HCT116 (cell line): ENCODE results near the gene LSM7. TPM values are rescaled to one million over a fixed set of nuclear protein-coding genes. Genes with fewer than 3 reads are reported as not detected.

Source experiments
- ATAC-seq: fragments of 200-7000 bp; cut with Tn5 transposase; 2 replicates; pipeline ENCODE4 v1.9.1; 2020; ENCODE audit warnings: mild to moderate bottlenecking, moderate library complexity
- BruUV-seq: library from RNA; stranded (reverse); fragments of 400-500 nt; replicated peaks from 2 replicates; lab custom pipeline; 2021; lab: Mats Ljungman, UMichigan
- CTCF ChIA-PET: fragments of 300-600 bp; sonication (Branson Sonifier 250); formaldehyde crosslinking; loops from one replicate; lab custom pipeline; 2021; ENCODE audit warnings: antibody characterized with exemption; lab: Charles Lee
- POLR2A ChIA-PET: fragments of 300-600, 350-600 bp; sonication (Branson Sonifier 250); formaldehyde crosslinking; loops from one replicate; lab custom pipeline; 2021; ENCODE audit warnings: antibody characterized with exemption; lab: Charles Lee
- RAD21 ChIA-PET, 2 experiments: fragments of 300-600 bp; sonication (Branson Sonifier 250); formaldehyde crosslinking; loops; one replicate each; lab custom pipeline; 2023; ENCODE audit warnings: low total read pairs in 2 of 2; ENCODE audit not compliant: uncharacterized antibody in 2 of 2, unreplicated experiment in 2 of 2, low non-redundant PET in 1 of 2; lab: Charles Lee
- DNase-seq: peaks from one replicate; pipeline ENCODE4 v3.0.0-alpha.2; 2010; ENCODE audit warnings: low read depth, low spot score
- H2AFZ ChIP-seq: fragments of 200-600 bp; shearing (Covaris generic), sonication (generic); 2 replicates; pipeline ENCODE4 v1.6.1; 2017; ENCODE audit warnings: low read depth, mixed run types, mixed read lengths, antibody characterized with exemption, low read length; ENCODE audit not compliant: poor library complexity, severe bottlenecking
- H3K27ac ChIP-seq: 2 replicates; pipeline ENCODE4 v1.5.1; 2012; ENCODE audit warnings: low read depth, low read length
- H3K27me3 ChIP-seq: fragments of 200-600 bp; sonication (generic); 2 replicates; pipeline ENCODE4 v1.6.1; 2016; ENCODE audit warnings: mixed run types, low read length, mixed read lengths; ENCODE audit not compliant: insufficient read depth
- H3K36me3 ChIP-seq, 2 experiments: fragments of 200-500 bp in 1 of 2; fragments of 200-600 bp in 1 of 2; sonication (Bioruptor generic) in 1 of 2; sonication (generic) in 1 of 2; 2 replicates each; pipeline versions ENCODE4 v1.5.1 to v1.6.1; 2014 to 2016; ENCODE audit warnings: low read length in 2 of 2, inconsistent platforms in 1 of 2, mixed read lengths in 1 of 2, mixed run types in 1 of 2; ENCODE audit not compliant: insufficient read depth in 2 of 2, control insufficient read depth in 1 of 2
- H3K4me1 ChIP-seq, 2 experiments: fragments of 200-600 bp in 1 of 2; sonication (generic) in 1 of 2; 2 replicates each; pipeline versions ENCODE4 v1.5.1 to v1.6.1; 2012 to 2017; ENCODE audit warnings: low read length in 2 of 2, inconsistent platforms in 1 of 2, mild to moderate bottlenecking in 1 of 2, mixed read lengths in 1 of 2, mixed run types in 1 of 2, moderate library complexity in 1 of 2; ENCODE audit not compliant: insufficient read depth in 2 of 2, control insufficient read depth in 1 of 2
- H3K4me2 ChIP-seq: fragments of 200-600 bp; sonication (generic); 2 replicates; pipeline ENCODE4 v1.6.1; 2017; ENCODE audit warnings: mixed run types, low read length, mixed read lengths
- H3K4me3 ChIP-seq, 2 experiments: fragments of 200-600 bp in 1 of 2; sonication (generic) in 1 of 2; replicated peaks in 1 of 2; 2 replicates each; pipeline ENCODE4 v1.5.1; 2011 to 2016; ENCODE audit warnings: low read length in 2 of 2, control low read depth in 1 of 2, low read depth in 1 of 2, mild to moderate bottlenecking in 1 of 2, mixed read lengths in 1 of 2, mixed run types in 1 of 2
- H3K79me2 ChIP-seq: fragments of 200-600 bp; sonication (generic); 2 replicates; pipeline ENCODE4 v1.6.1; 2017; ENCODE audit warnings: mild to moderate bottlenecking, mixed run types, low read length, moderate library complexity, mixed read lengths; ENCODE audit not compliant: insufficient read depth
- H3K9ac ChIP-seq: fragments of 200-600 bp; sonication (generic); 2 replicates; pipeline ENCODE4 v1.6.1; 2016; ENCODE audit warnings: low read length, mixed read lengths
- H3K9me2 ChIP-seq: fragments of 200-600 bp; sonication (generic), shearing (Covaris generic); 2 replicates; pipeline ENCODE4 v1.6.1; 2017; ENCODE audit warnings: mixed run types, mild to moderate bottlenecking, moderate library complexity; ENCODE audit not compliant: insufficient read depth
- H3K9me3 ChIP-seq, 2 experiments: fragments of 200-500 bp in 1 of 2; fragments of 200-600 bp in 1 of 2; sonication (Bioruptor generic) in 1 of 2; sonication (generic) in 1 of 2; 2 replicates each; pipeline ENCODE4 v1.6.1; 2014 to 2017; ENCODE audit warnings: low read length in 2 of 2, mixed read lengths in 2 of 2, inconsistent platforms in 1 of 2, low read depth in 1 of 2, mild to moderate bottlenecking in 1 of 2, mixed run types in 1 of 2, moderate library complexity in 1 of 2; ENCODE audit not compliant: control insufficient read depth in 1 of 2, insufficient read depth in 1 of 2
- H4K20me1 ChIP-seq: fragments of 200-600 bp; sonication (generic), shearing (Covaris generic); 2 replicates; pipeline ENCODE4 v1.6.1; 2017; ENCODE audit warnings: mixed run types, mild to moderate bottlenecking, moderate library complexity; ENCODE audit not compliant: insufficient read depth
- CBX3 ChIP-seq: IDR thresholded peaks from 2 replicates; pipeline ENCODE4 v1.6.1; 2012; ENCODE audit warnings: low read depth
- ELF1 ChIP-seq: IDR thresholded peaks from 2 replicates; pipeline ENCODE4 v1.6.1; 2012; ENCODE audit warnings: low read depth, borderline replicate concordance
- EZH2 ChIP-seq: fragments of 200-600 bp; sonication (generic); IDR thresholded peaks from 2 replicates; pipeline ENCODE4 v1.6.1; 2017; ENCODE audit warnings: antibody characterized with exemption, mixed run types
- EZH2phosphoT487 ChIP-seq: fragments of 200-600 bp; IDR thresholded peaks from 2 replicates; pipeline ENCODE4 v1.6.1; 2018; ENCODE audit warnings: antibody characterized with exemption, borderline replicate concordance
- FOSL1 ChIP-seq: IDR thresholded peaks from 2 replicates; pipeline ENCODE4 v1.6.1; 2012; ENCODE audit warnings: low read depth
- JUND ChIP-seq: IDR thresholded peaks from 2 replicates; pipeline ENCODE4 v1.6.1; 2012
- POLR2A ChIP-seq: IDR thresholded peaks from 2 replicates; pipeline ENCODE4 v1.7.0; 2011; ENCODE audit warnings: borderline replicate concordance; ENCODE audit not compliant: insufficient read depth, insufficient read length; ENCODE audit errors: extremely low read depth
- RAD21 ChIP-seq: IDR thresholded peaks from 2 replicates; pipeline ENCODE4 v1.6.1; 2012; ENCODE audit warnings: low read depth, mild to moderate bottlenecking
- SP1 ChIP-seq: IDR thresholded peaks from 2 replicates; pipeline ENCODE4 v1.6.1; 2012; ENCODE audit warnings: low read depth
- SRF ChIP-seq: IDR thresholded peaks from 2 replicates; pipeline ENCODE4 v1.6.1; 2012; ENCODE audit warnings: low read depth
- TCF7L2 ChIP-seq: IDR thresholded peaks from 2 replicates; pipeline ENCODE4 v1.7.0; 2011; ENCODE audit warnings: borderline replicate concordance, inconsistent platforms; ENCODE audit not compliant: insufficient read depth, insufficient read length; ENCODE audit errors: extremely low read depth
- intact Hi-C: fragments of 100-400 bp; cut with micrococcal nuclease; formaldehyde crosslinking; loops from 2 replicates; pipeline ENCODE4 v1.10.0; 2022
- total RNA-seq: library from RNA; stranded (reverse); gene quantifications from one replicate; pipeline ENCODE4 v1.2.1, GENCODE V29; 2021; ENCODE audit not compliant: unreplicated experiment
- TF ChIP-seq, protein P1 (sequence below): IDR thresholded peaks from 2 replicates; pipeline ENCODE4 v1.6.1; 2011; ENCODE audit warnings: mild to moderate bottlenecking, low read length, moderate library complexity; ENCODE audit not compliant: insufficient replicate concordance; ENCODE audit errors: extremely low read depth
- TF ChIP-seq, protein P2 (sequence below): IDR thresholded peaks from 2 replicates; pipeline ENCODE4 v1.6.1; 2012

The LSM7 gene
- total RNA-seq, 1 experiment from 2014 or later, result 190 TPM

DNA sequence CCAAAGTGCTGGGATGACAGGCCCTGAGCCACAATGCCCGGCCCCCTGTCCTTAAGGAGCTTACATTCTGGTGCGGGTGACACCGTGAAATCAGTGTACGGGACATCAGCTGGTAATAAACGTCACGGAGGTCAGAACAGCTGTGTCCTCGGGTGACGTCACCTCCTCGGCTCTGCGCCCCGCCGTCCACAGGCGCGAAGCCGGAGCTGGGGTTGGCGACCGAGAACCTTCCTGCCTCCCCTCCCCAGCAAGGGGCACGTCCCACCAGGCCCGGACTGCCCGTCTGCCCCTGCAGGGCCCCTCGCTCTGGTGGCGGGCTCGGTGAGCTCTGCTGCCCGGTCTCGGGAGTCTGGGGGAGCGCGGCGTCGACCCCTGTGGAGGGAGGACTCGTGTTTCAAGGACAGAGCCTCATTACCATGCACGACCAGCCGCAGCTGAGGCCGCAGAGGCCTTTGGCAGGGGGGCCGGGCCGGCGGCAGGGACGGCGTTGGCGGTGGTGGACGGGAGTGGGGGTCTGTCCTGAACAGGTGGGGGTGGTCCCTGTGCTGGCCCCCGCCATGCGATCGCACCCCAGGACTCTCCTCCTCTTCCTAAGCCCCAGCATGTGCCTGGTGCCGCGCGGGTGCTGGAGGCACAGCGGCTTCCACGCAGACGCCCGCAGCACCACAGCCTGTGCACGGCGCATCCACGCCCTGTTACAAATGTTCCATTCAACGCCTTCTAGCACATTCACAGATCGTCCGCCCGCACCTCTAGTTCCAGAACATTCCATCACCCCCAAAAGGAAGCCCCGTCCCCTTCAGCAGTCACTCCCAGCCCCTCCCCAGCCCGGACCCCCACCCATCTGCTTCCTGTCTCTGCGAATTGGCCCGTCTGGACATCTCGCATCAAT is 25.8 kb downstream of the LSM7 start:
- Histone ChIP-seq H3K27ac (no peak overlapping the region), H2AFZ (no peak overlapping the region), H3K9me3 (no peaks in the 10 kb centered on the region), H3K36me3 (no peaks in the 10 kb centered on the region), H3K4me3 (no peak overlapping the region), H3K9me2 (no peaks in the 10 kb centered on the region), H3K4me2 (no peak overlapping the region), H3K9ac (no peak overlapping the region), H3K79me2 (no peaks in the 10 kb centered on the region), H3K27me3 (no peaks in the 10 kb centered on the region), H4K20me1 (no peaks in the 10 kb centered on the region), H3K4me1 (no peaks in the 10 kb centered on the region)
- ATAC-seq, result no peak
- DNase-seq, result no peak
- POLR2A ChIA-PET, result no interaction called here
- intact Hi-C loops, result no loop called here
- CTCF ChIA-PET, result no interaction called here
- BruUV-seq, result no TSS peak
- no peak for TF ChIP-seq EZH2phosphoT487
- no peak for TF ChIP-seq EZH2
- TF ChIP-seq, protein P1, sequence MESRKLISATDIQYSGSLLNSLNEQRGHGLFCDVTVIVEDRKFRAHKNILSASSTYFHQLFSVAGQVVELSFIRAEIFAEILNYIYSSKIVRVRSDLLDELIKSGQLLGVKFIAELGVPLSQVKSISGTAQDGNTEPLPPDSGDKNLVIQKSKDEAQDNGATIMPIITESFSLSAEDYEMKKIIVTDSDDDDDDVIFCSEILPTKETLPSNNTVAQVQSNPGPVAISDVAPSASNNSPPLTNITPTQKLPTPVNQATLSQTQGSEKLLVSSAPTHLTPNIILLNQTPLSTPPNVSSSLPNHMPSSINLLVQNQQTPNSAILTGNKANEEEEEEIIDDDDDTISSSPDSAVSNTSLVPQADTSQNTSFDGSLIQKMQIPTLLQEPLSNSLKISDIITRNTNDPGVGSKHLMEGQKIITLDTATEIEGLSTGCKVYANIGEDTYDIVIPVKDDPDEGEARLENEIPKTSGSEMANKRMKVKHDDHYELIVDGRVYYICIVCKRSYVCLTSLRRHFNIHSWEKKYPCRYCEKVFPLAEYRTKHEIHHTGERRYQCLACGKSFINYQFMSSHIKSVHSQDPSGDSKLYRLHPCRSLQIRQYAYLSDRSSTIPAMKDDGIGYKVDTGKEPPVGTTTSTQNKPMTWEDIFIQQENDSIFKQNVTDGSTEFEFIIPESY, result no peak
- no peak for TF ChIP-seq JUND
- no peak for TF ChIP-seq SP1
- RAD21 ChIA-PET, result no interaction called here

DNA sequence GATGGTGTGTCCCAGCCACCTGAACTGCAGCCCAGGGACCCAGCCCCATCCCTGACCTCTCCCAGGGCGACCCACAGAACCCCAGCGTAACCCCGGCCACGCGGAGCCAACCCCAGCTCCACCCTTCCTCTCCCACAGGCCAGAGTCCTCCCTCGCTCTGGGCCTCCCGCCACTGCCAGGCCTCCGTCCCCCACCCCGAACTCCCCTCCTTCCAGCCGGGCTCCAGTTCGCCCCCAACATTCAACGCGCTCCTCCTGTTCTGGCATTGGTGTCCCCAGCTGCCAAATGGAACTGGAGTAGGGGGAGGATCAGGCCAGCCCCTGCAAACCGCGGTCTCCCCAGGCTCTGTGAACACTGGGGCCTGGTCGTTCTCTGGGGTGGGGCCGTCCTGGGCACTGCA is 27.9 kb downstream of the LSM7 start:
- TF ChIP-seq CBX3, result no peak
- TF ChIP-seq POLR2A, result no peak
- no peak for TF ChIP-seq ELF1
- TF ChIP-seq, protein P2, sequence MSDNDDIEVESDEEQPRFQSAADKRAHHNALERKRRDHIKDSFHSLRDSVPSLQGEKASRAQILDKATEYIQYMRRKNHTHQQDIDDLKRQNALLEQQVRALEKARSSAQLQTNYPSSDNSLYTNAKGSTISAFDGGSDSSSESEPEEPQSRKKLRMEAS, result no peak
- no peak for TF ChIP-seq FOSL1
- no peak for TF ChIP-seq JUND
- TF ChIP-seq RAD21, result no peak
- no peak for TF ChIP-seq SRF
- TF ChIP-seq TCF7L2, result no peak
- TF ChIP-seq SP1, result no peak
- Histone ChIP-seq H3K9me3 (no peaks in the 10 kb centered on the region), H3K9ac (no peak overlapping the region), H4K20me1 (no peaks in the 10 kb centered on the region), H3K36me3 (no peaks in the 10 kb centered on the region), H3K79me2 (no peaks in the 10 kb centered on the region), H3K27me3 (no peaks in the 10 kb centered on the region), H3K9me2 (no peaks in the 10 kb centered on the region), H3K4me3 (no peak overlapping the region), H3K4me1 (no peaks in the 10 kb centered on the region), H3K4me2 (no peak overlapping the region), H2AFZ (no peak overlapping the region), H3K27ac (no peak overlapping the region)
- ChIA-PET POLR2A (no interaction called here), RAD21 (no interaction called here), CTCF (no interaction called here)
- no peak for DNase-seq
- BruUV-seq, result no TSS peak
- intact Hi-C loops, result no loop called here
- ATAC-seq, result no peak
